HepG2 (cell line): Measurements from ENCODE around the gene SLIT3.
A peak's percentile ranks its signal among the peaks of the same experiment; 100 is the strongest.

ENCODE experiments used
- BRD4 ChIP-seq: sonication (generic); formaldehyde crosslinking; IDR thresholded peaks from 2 replicates; pipeline ENCODE4 v1.4.0; 2020; ENCODE audit warnings: missing genetic modification reagents
- CEBPG ChIP-seq: IDR thresholded peaks from 2 replicates; pipeline ENCODE4 v1.6.1; 2016
- CREB1 ChIP-seq, 2 experiments: fragments of 450-650 bp in 1 of 2; IDR thresholded peaks; 2 replicates each; pipeline ENCODE4 v1.6.1; 2016 to 2017; ENCODE audit warnings: control low read depth in 1 of 2, mild to moderate bottlenecking in 1 of 2, missing compliant biosample characterization in 1 of 2, missing genetic modification characterization in 1 of 2
- EP300 ChIP-seq, 3 experiments: sonication (generic) in 1 of 3; formaldehyde crosslinking in 1 of 3; IDR thresholded peaks; 2 replicates each; pipeline versions ENCODE4 v1.5.1 to v1.6.1; 2011 to 2020; ENCODE audit warnings: low read depth in 2 of 3, low read length in 2 of 3, borderline replicate concordance in 1 of 3, improper control_type of control experiment in 1 of 3, mild to moderate bottlenecking in 1 of 3, missing genetic modification reagents in 1 of 3, moderate library complexity in 1 of 3
- JUND ChIP-seq: sonication (generic); formaldehyde crosslinking; IDR thresholded peaks from 2 replicates; pipeline ENCODE4 v1.8.0; 2022; ENCODE audit warnings: mild to moderate bottlenecking, missing genetic modification reagents
- MIER2 ChIP-seq: IDR thresholded peaks from 2 replicates; pipeline ENCODE4 v1.6.1; 2016; ENCODE audit warnings: missing biosample characterization, missing genetic modification reagents
- MTF1 ChIP-seq: sonication (generic); formaldehyde crosslinking; IDR thresholded peaks from 2 replicates; pipeline ENCODE4 v1.5.0; 2020; ENCODE audit warnings: missing genetic modification reagents
- PHF21A ChIP-seq: sonication (generic); formaldehyde crosslinking; IDR thresholded peaks from 2 replicates; pipeline ENCODE4 v1.5.0; 2020; ENCODE audit warnings: mild to moderate bottlenecking, missing genetic modification reagents
- SP1 ChIP-seq, 2 experiments: fragments of 450-650 bp in 1 of 2; sonication (generic) in 1 of 2; formaldehyde crosslinking in 1 of 2; IDR thresholded peaks; 2 replicates each; pipeline versions ENCODE4 v1.4.0 to v1.6.1; 2016 to 2020; ENCODE audit warnings: missing genetic modification reagents in 1 of 2
- ZBTB1 ChIP-seq: sonication (generic); formaldehyde crosslinking; IDR thresholded peaks from 2 replicates; pipeline ENCODE4 v1.4.0; 2020; ENCODE audit warnings: missing genetic modification reagents, borderline replicate concordance
- TF ChIP-seq, protein P1 (sequence below): sonication (generic); formaldehyde crosslinking; IDR thresholded peaks from 2 replicates; pipeline ENCODE4 v1.5.0; 2020; ENCODE audit warnings: mild to moderate bottlenecking, missing genetic modification reagents, moderate library complexity
- TF ChIP-seq, protein P2 (sequence below): sonication (generic); formaldehyde crosslinking; IDR thresholded peaks from 2 replicates; pipeline ENCODE4 v1.9.0; 2021; ENCODE audit warnings: missing genetic modification reagents, borderline replicate concordance
- TF ChIP-seq, protein P3 (sequence below): sonication (generic); formaldehyde crosslinking; IDR thresholded peaks from 2 replicates; pipeline ENCODE4 v1.4.0; 2020; ENCODE audit warnings: mild to moderate bottlenecking, missing genetic modification reagents
- TF ChIP-seq, protein P4 (sequence below): IDR thresholded peaks from 2 replicates; pipeline ENCODE4 v1.6.1; 2012; ENCODE audit warnings: inconsistent platforms

DNA sequence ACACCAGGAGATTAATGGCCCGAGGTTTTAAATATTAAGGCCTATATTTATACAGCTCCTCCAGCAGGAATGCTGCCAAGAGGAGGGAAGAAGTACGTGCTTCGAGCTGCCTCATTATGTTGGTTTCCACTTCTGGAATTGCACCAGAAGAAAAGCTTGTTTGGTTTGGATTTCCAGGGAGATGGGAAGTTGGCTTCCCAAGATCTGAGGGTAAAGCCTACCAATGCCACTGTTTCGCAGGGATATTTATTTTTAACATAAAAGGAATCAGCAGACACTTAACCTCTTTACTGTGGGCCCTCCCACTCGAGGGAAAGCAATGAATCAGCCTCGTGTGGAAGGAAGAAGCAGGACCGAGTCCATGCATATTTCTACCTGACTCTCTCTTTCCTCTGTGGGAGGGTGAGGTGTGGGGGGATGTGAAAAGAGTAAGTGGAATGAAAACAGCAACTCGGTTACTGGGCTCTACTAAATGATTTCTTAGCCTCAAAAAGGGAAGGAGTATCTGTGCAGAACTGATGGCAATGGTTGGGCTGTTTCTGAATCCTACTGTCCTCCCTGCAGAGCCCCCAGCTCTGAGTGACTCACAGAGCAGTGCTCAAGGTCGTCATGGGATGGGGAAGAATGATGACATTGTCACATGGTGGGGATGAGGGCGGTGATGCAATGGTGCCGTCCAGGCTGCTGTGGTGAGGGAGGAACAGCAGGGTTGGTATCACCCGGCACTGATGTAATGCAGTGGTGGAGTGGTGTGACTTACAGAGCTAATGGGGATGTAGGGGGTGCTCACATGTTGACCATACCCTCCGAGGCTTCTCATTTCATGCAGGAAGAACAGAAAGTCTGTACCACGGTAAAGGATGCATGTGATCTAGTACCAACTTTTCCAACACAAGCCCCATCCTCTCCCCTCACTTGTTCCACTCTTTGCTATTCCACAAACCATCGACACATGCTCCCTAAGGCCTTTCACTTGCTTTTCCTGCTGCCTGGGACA is 506.8 kb downstream of the SLIT3 start:
- TF ChIP-seq, protein P1, sequence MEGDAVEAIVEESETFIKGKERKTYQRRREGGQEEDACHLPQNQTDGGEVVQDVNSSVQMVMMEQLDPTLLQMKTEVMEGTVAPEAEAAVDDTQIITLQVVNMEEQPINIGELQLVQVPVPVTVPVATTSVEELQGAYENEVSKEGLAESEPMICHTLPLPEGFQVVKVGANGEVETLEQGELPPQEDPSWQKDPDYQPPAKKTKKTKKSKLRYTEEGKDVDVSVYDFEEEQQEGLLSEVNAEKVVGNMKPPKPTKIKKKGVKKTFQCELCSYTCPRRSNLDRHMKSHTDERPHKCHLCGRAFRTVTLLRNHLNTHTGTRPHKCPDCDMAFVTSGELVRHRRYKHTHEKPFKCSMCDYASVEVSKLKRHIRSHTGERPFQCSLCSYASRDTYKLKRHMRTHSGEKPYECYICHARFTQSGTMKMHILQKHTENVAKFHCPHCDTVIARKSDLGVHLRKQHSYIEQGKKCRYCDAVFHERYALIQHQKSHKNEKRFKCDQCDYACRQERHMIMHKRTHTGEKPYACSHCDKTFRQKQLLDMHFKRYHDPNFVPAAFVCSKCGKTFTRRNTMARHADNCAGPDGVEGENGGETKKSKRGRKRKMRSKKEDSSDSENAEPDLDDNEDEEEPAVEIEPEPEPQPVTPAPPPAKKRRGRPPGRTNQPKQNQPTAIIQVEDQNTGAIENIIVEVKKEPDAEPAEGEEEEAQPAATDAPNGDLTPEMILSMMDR: no peak
- TF ChIP-seq EP300 (IDR thresholded peaks at IDR 0.05; ENCODE audit: low read depth in 2 of 2, low read length in 2 of 2) (no peak), EP300 (CRISPR knock-in tag; IDR thresholded peaks at IDR 0.05; ENCODE audit: borderline replicate concordance) (no peak), MIER2 (CRISPR knock-in tag) (no peak), SP1 (IDR thresholded peaks at IDR 0.05) (no peak), SP1 (CRISPR knock-in tag; IDR thresholded peaks at IDR 0.05) (no peak), ZBTB1 (CRISPR knock-in tag) (no peak), BRD4 (CRISPR knock-in tag) (no peak), PHF21A (CRISPR knock-in tag) (no peak), MTF1 (CRISPR knock-in tag) (no peak), CREB1 (IDR thresholded peaks at IDR 0.05) (peak; percentile 36; the same call in 1 of the 2 replicates), CREB1 (CRISPR knock-in tag; IDR thresholded peaks at IDR 0.05) (no peak), JUND (CRISPR knock-in tag) (no peak), CEBPG (CRISPR knock-in tag) (peak; percentile 76)
- TF ChIP-seq, protein P2, sequence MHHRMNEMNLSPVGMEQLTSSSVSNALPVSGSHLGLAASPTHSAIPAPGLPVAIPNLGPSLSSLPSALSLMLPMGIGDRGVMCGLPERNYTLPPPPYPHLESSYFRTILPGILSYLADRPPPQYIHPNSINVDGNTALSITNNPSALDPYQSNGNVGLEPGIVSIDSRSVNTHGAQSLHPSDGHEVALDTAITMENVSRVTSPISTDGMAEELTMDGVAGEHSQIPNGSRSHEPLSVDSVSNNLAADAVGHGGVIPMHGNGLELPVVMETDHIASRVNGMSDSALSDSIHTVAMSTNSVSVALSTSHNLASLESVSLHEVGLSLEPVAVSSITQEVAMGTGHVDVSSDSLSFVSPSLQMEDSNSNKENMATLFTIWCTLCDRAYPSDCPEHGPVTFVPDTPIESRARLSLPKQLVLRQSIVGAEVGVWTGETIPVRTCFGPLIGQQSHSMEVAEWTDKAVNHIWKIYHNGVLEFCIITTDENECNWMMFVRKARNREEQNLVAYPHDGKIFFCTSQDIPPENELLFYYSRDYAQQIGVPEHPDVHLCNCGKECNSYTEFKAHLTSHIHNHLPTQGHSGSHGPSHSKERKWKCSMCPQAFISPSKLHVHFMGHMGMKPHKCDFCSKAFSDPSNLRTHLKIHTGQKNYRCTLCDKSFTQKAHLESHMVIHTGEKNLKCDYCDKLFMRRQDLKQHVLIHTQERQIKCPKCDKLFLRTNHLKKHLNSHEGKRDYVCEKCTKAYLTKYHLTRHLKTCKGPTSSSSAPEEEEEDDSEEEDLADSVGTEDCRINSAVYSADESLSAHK (CRISPR knock-in tag): no peak
- TF ChIP-seq, protein P3, sequence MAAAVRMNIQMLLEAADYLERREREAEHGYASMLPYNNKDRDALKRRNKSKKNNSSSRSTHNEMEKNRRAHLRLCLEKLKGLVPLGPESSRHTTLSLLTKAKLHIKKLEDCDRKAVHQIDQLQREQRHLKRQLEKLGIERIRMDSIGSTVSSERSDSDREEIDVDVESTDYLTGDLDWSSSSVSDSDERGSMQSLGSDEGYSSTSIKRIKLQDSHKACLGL (CRISPR knock-in tag): no peak
- TF ChIP-seq, protein P4, sequence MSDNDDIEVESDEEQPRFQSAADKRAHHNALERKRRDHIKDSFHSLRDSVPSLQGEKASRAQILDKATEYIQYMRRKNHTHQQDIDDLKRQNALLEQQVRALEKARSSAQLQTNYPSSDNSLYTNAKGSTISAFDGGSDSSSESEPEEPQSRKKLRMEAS: no peak
